Measurements from ENCODE around the gene ADCY5.

Gene ADCY5

DNA sequence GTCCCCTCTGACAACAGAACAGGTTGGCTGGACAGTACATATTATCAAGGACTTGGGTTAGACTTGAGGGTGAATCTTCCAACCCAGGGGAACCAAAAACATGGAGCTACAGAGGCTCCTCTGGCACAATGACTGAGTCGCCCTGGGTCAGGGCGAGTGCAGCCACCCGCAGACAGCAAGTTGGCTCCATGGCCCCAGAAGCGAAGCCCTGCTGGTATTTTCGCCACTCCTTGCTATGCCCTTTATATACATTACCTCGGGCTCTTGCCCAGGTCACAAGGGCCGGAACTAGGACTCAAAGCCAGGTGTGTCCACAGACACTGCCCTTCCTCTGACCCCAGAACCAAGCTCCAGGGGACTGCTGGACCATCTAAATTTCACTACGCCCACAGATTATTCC, 64.6 kb downstream of the ADCY5 start:
- no peak for DNase-seq

GRCh38 chr3:123383091-123384053, 65.5 kb downstream of the ADCY5 start:
- DNase-seq = no peak

GRCh38 chr3:123380261-123380660, 68.6 kb downstream of the ADCY5 start:
- DNase-seq = no peak

- no peak for DNase-seq
These were observed 69.7 kb downstream of the ADCY5 start for GRCh38 chr3:123379041-123379830.

DNA sequence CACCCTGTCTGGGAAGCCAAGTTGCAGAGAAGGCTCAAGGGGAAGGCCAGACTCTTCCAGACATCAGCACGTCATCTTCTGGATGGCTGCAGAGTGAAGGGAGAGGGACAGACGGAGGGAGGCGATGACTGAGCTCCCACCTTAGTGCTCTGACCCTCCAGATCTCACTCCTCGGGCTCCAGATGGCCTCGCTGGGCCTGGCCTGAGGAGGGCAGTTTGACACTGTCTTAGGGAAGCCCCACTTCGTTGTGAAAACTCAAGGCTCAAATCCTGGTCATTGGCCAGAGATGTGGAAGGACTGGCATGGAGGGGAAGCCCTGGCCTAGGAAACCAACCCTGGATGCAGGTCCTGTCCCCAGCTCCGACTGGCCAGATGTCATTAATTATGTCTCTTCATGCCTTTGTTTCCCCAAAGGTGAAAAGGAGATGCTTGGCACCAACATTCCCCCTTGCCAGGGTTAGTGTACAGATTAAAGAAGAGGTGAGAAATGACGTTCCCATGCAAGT, 70.4 kb downstream of the ADCY5 start:
- DNase-seq = no peak

DNA sequence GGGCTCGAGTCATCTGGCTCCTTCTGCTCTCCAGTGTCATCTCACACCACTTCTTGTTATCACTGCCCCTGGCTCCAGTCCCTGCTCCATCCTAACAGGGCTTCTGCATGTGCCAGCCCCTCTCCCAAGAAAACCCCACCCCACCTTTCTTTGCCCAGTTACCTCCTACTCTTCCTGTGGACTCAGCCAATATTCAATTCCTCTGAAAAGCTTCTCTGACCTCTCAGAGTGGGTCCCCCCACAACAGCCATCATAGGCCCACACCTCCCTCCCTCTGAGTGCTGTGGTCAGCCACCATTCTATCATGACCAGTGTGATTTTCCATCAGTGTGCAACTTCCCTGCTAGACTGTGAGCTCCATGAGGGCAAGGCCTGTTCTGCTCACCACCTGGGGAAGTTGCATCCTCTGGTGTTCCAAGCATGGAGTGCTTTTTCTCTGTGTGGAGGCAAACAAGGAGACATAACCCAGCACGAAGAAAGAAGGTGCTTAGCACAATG, 71.6 kb downstream of the ADCY5 start:
- no peak for DNase-seq

DNA sequence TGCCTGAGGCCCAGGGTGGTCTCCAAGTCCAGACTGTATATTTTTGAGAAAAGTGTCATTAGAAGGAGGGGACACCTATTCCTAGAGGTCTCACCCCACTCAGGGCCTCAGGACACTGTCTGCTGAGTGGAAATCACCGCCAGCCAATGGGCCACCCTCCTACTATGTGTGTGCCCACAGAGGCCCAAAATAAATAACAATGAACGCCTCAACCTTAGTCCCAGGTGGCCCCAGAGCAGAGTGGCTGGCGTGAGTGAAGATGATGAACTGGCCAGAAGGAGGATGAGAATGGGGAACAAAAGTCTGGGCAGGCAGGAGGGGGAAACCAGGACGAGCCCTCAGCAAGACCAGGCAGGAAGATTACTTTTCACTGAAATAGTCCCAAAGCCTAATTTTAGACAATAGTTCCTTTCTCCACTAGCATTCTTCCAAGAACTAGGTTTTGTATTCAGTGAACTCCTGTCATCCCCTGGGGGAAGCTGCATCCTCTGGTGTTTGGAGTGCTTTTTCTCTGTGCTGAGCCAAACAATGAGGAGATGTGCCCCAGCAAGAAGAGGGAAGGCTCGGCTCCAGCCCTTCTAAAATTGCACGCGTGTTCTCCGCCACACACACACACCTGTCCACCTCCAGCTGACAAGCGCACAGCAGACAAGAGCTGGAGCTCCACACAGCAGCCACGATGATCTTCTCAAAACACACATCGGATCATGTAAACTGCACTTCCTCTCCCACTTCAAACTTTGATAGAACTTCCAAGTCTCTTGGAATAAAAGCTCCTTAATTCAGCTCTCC, 72.2 kb downstream of the ADCY5 start:
- no peak for DNase-seq

GRCh38 chr3:123375014-123375940, 73.6 kb downstream of the ADCY5 start:
- DNase-seq = no peak

DNA sequence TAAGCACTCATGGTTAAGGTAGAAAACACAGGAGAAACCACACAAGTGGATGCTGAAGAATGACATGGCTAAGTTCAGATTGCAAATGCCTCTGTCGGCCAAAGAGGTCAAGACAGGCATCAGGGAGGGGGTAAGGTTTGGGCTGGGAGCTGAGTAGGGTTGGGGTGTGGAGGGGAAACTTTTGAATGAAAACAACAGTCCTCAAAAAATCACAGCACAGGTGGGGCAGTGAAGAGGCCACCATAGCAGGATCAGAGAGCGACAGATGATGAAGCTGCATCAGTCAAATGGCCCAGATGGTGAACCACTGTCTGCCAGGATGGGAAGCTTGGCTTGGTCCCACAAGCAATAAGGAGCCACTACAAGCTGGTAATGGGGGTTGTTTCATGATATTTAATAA, 74.9 kb downstream of the ADCY5 start:
- no peak for DNase-seq

- DNase-seq = no peak
These were observed 75.4 kb downstream of the ADCY5 start for GRCh38 chr3:123373474-123373987.

DNA sequence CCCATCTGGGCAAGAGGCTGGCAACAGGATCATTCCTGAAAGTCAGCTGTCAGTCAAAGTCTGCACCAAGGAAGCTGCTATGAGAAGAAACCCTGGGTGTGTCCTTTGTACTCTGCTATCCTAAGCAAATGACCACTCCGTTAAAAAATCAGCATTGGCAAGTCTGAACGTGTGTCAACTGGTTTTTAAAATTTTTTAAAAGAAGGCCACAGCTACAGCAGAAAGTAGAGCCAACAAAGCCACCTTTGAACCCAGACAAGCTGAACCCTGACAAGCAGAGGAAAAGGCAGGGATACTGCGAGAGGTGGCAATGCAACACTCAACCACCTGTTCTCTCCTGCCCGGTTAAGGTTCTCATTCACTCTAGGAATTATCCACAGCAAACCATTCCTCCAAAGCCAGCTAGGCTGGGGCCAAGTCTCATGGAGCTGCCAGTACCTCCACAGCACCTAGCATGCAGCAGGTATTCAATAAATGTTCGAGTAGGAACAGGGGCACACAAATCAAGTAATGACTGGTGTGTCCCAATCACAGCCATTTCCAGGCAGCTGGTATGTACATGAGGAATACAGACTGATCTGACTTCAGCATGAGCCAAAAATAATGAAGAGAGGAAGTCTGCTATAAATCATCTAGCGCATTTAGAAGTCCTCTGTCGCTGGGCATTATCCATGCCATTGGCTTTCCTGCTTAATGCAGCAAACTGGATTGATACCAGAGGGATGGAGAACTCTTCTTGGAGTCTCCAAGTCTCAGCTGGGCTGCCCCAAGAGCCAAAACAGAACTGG, 76.0 kb downstream of the ADCY5 start:
- DNase-seq = no peak

GRCh38 chr3:123371859-123372685, 76.8 kb downstream of the ADCY5 start:
- no peak for DNase-seq

DNA sequence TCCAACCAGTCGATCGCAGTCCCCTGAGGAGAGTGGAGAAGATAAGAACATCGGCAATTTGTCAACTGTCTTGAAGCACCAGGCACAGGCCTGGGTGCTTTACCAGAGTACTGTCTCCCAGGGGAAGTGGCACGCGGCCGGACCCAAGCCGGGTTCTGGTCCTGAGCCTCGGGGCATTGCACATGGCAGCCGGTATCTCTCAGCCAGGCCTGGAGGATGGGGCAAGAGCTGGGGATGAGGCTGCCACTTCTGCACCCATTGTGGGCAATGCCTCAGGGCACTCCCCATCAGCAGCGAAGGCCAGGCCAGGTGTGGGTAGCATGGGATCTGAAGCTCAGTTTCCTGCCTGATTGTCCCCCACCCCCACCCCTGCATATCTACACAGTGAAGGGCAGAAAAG, 77.5 kb downstream of the ADCY5 start:
- DNase-seq = no peak

DNA sequence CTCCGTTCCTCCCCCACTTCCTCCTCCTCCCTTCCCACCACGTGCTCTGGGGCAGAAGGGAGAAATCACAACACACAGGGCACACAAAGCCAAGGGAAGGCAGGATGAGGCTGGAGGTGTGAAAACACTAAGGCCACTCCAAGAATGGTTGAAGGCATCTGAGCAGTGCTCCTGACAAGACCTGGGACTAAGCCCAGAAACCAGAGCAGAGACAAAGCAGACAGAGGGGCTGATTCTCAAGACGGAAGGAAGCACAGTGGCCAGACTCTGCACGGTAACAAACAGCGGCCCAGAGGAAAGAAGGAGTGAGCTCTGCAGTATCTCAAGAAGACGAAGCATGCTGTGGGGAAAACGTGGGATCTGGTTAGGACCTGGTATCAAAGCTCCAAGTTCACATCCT, 78.1 kb downstream of the ADCY5 start:
- no peak for DNase-seq

DNA sequence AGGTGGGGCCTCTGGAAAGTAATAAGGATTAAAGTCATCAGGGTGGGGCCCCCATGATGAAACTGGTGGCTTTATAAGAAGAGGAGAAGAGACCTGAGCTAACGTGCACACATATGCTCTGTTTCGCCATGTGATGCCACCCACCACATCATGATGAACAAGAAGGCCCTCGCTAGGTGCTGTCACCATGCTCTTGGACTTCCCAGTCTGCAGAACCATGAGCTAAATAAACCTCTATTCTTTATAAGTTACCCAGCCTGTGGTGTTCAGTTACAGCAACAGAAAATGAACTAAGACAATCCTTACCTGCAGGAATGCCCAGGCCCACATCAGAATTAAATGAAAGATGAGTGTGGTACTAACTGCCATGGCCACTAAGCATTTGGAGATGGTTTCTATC, 79.8 kb downstream of the ADCY5 start:
- no peak for DNase-seq

- no peak for DNase-seq
These were observed 81.3 kb downstream of the ADCY5 start for GRCh38 chr3:123367467-123368154.

- no peak for DNase-seq
These were observed 83.3 kb downstream of the ADCY5 start for GRCh38 chr3:123365450-123366143.

- no peak for DNase-seq
These were observed 87.8 kb downstream of the ADCY5 start for GRCh38 chr3:123361071-123361470.
